GM12864 (cell line): ENCODE results near the gene HDAC11.
"Not testable (repeated sequence)": the region's sequence is repeated elsewhere in the genome, so short reads cannot be mapped to it uniquely, and the experiment has no call there.

ENCODE experiments used
- DNase-seq: peaks from one replicate; pipeline ENCODE4 v3.0.0-alpha.2; 2011; ENCODE audit warnings: low read depth
- H3K4me3 ChIP-seq: 2 replicates; pipeline ENCODE4 v1.5.1; 2011; ENCODE audit warnings: mild to moderate bottlenecking, low read depth, low read length, control low read depth
- TF ChIP-seq, protein P1 (sequence below): IDR thresholded peaks from 2 replicates; pipeline ENCODE4 v1.5.1; 2011; ENCODE audit warnings: low read depth, mild to moderate bottlenecking, moderate library complexity, low read length, control low read depth, inconsistent platforms; ENCODE audit errors: missing control alignments

HDAC11 gene

GRCh38 chr3:13479582-13480339, at the start of gene HDAC11:
HDAC11 (plus strand) TSS chr3:13480306; CDS start chr3:13480348, 42 bp downstream.
- peak within 1 kb of the TSS; percentile 75 for H3K4me3 ChIP-seq
- peak; percentile 79 for DNase-seq
- TF ChIP-seq, protein P1, sequence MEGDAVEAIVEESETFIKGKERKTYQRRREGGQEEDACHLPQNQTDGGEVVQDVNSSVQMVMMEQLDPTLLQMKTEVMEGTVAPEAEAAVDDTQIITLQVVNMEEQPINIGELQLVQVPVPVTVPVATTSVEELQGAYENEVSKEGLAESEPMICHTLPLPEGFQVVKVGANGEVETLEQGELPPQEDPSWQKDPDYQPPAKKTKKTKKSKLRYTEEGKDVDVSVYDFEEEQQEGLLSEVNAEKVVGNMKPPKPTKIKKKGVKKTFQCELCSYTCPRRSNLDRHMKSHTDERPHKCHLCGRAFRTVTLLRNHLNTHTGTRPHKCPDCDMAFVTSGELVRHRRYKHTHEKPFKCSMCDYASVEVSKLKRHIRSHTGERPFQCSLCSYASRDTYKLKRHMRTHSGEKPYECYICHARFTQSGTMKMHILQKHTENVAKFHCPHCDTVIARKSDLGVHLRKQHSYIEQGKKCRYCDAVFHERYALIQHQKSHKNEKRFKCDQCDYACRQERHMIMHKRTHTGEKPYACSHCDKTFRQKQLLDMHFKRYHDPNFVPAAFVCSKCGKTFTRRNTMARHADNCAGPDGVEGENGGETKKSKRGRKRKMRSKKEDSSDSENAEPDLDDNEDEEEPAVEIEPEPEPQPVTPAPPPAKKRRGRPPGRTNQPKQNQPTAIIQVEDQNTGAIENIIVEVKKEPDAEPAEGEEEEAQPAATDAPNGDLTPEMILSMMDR = no peak

- not testable (repeated sequence) for H3K4me3 ChIP-seq, DNase-seq
Observed at GRCh38 chr3:13430411-13430875, 49.7 kb upstream of the HDAC11 start.

DNA sequence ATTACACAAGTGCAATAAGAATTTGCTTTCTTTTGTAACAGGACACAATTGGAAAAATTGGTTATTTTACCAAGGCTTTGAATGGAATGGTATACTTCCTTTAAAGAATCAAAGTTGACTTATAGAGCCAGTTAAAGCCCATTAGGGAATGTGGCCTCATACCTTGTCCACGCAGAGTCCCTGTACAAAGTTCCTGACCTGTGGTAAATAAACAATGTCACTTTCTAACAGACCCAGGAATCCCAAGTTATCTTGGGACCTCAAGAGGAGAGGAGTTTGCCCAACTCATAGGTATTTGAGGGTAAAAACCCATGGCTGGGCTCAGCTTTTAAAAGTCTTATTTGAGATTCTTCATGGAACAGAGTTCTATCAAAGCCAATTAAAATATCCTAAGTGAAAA, 48.0 kb upstream of the HDAC11 start:
- H3K4me3 ChIP-seq = no peak overlapping the region
- no peak for DNase-seq
- TF ChIP-seq, protein P1 = no peak

GRCh38 chr3:13433912-13434311, 46.2 kb upstream of the HDAC11 start:
- no peak for DNase-seq
- TF ChIP-seq, protein P1 = no peak
- no peak overlapping the region for H3K4me3 ChIP-seq

DNA sequence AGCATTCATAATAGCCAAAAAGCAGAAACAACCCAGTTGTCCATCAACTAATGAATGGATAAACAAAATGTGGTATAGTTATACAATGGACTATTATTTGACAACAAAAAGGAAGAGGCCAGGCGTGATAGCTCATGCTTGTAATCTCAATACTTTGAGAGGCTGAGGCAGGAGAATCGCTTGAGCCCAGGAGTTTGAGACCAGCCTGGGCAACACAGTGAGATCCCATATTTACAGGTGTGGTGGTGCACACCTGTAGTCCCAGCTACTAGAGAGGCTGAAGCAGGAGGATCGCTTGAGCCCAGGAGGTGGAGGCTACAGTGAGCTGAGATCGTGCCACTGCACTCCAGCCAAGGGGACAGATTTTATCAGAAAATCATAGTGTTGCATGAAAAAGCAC, 43.9 kb upstream of the HDAC11 start:
- not testable (repeated sequence) for H3K4me3 ChIP-seq, DNase-seq

GRCh38 chr3:13440204-13440817, 39.8 kb upstream of the HDAC11 start:
- DNase-seq = no peak
- TF ChIP-seq, protein P1 = no peak
- H3K4me3 ChIP-seq = no peak overlapping the region

GRCh38 chr3:13442882-13443281, 37.2 kb upstream of the HDAC11 start:
- not testable (repeated sequence) for H3K4me3 ChIP-seq, DNase-seq

DNA sequence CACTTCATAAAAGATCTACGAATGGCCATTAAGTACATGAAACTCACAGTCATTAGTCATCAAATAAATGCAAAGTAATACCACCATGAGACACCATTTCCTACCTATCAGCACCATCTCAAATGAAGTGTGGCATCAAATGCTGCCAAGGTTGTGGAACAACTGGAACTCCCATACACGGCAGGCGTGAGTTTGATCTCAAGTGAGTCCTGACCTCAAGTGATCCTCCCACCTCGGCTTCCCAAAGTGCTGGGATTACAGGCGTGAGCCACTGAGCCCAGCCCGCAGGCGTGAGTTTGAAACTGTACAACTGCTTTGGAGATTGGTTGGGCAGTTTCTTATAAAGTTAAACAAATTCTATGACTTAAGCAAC, 28.8 kb upstream of the HDAC11 start:
- peak overlapping the region; percentile 44 for H3K4me3 ChIP-seq
- TF ChIP-seq, protein P1 = no peak
- no peak for DNase-seq
